H9 (cell line): Measurements from ENCODE around the gene DENND5A. TPM values are rescaled to one million over a fixed set of nuclear protein-coding genes. Genes with fewer than 3 reads are reported as not detected.

Source experiments
- DNase-seq: peaks from one replicate; pipeline ENCODE4 v3.0.0-alpha.2; 2017
- H2AFZ ChIP-seq: one replicate; pipeline ENCODE4 v1.6.1; 2013; ENCODE audit warnings: mild to moderate bottlenecking, low read length, control low read depth, moderate library complexity
- H2AK5ac ChIP-seq: 2 replicates; pipeline ENCODE4 v1.6.1; 2013; ENCODE audit warnings: low read length, control low read depth, mixed read lengths; ENCODE audit not compliant: insufficient read length
- H2BK120ac ChIP-seq: one replicate; pipeline ENCODE4 v1.6.1; 2013; ENCODE audit warnings: low read depth, mild to moderate bottlenecking, low read length, control low read depth, inconsistent platforms; ENCODE audit not compliant: poor library complexity, severe bottlenecking
- H2BK12ac ChIP-seq: 2 replicates; pipeline ENCODE4 v1.6.1; 2013; ENCODE audit warnings: low read length, control low read depth, mixed read lengths, low read depth; ENCODE audit not compliant: insufficient read length
- H2BK15ac ChIP-seq: 2 replicates; pipeline ENCODE4 v1.6.1; 2013; ENCODE audit warnings: low read depth, low read length, control low read depth
- H2BK20ac ChIP-seq: one replicate; pipeline ENCODE4 v1.6.1; 2013; ENCODE audit warnings: low read depth, mild to moderate bottlenecking, low read length, control low read depth, inconsistent platforms; ENCODE audit not compliant: poor library complexity, severe bottlenecking
- H2BK5ac ChIP-seq: 2 replicates; pipeline ENCODE4 v1.6.1; 2013; ENCODE audit warnings: low read length, control low read depth, mixed read lengths; ENCODE audit not compliant: insufficient read length
- H3K14ac ChIP-seq: 2 replicates; pipeline ENCODE4 v1.6.1; 2013; ENCODE audit warnings: low read length, control low read depth; ENCODE audit not compliant: insufficient read depth
- H3K18ac ChIP-seq: 2 replicates; pipeline ENCODE4 v1.6.1; 2013; ENCODE audit warnings: low read depth, mild to moderate bottlenecking, mixed read lengths, low read length, control low read depth; ENCODE audit not compliant: insufficient read length
- H3K23ac ChIP-seq: 2 replicates; pipeline ENCODE4 v1.6.1; 2013; ENCODE audit warnings: low read length, control low read depth, mixed read lengths, low read depth; ENCODE audit not compliant: insufficient read length
- H3K23me2 ChIP-seq: 2 replicates; pipeline ENCODE4 v1.6.1; 2013; ENCODE audit warnings: low read depth, mild to moderate bottlenecking, mixed read lengths, low read length, control low read depth; ENCODE audit not compliant: insufficient read length, poor library complexity, severe bottlenecking
- H3K27ac ChIP-seq: 2 replicates; pipeline ENCODE4 v1.5.1; 2013; ENCODE audit warnings: low read length, control low read depth, mixed read lengths, low read depth; ENCODE audit not compliant: insufficient read length
- H3K27me3 ChIP-seq: 2 replicates; pipeline ENCODE4 v1.6.1; 2013; ENCODE audit warnings: low read length, control low read depth, inconsistent platforms; ENCODE audit not compliant: insufficient read depth
- H3K4ac ChIP-seq: 2 replicates; pipeline ENCODE4 v1.6.1; 2013; ENCODE audit warnings: low read depth, mild to moderate bottlenecking, control low read depth, inconsistent platforms, low read length, moderate library complexity
- H3K4me1 ChIP-seq: 2 replicates; pipeline ENCODE4 v1.6.1; 2013; ENCODE audit warnings: low read length, control low read depth, inconsistent platforms; ENCODE audit not compliant: insufficient read depth
- H3K4me2 ChIP-seq: 2 replicates; pipeline ENCODE4 v1.6.1; 2013; ENCODE audit warnings: low read length, control low read depth, mixed read lengths; ENCODE audit not compliant: insufficient read length, insufficient read depth
- H3K56ac ChIP-seq: 2 replicates; pipeline ENCODE4 v1.6.1; 2013; ENCODE audit warnings: low read depth, mild to moderate bottlenecking, mixed read lengths, low read length, control low read depth; ENCODE audit not compliant: insufficient read length
- H3K79me1 ChIP-seq: 2 replicates; pipeline ENCODE4 v1.6.1; 2013; ENCODE audit warnings: low read depth, mild to moderate bottlenecking, moderate library complexity, low read length, control low read depth, inconsistent platforms; ENCODE audit not compliant: insufficient read depth, poor library complexity, severe bottlenecking
- H3K79me2 ChIP-seq: 2 replicates; pipeline ENCODE4 v1.6.1; 2013; ENCODE audit warnings: low read length, control low read depth, inconsistent platforms; ENCODE audit not compliant: insufficient read depth
- H3K9ac ChIP-seq: 2 replicates; pipeline ENCODE4 v1.6.1; 2013; ENCODE audit warnings: low read length, control low read depth, mixed read lengths; ENCODE audit not compliant: insufficient read length; ENCODE audit errors: extremely low read depth
- H3K9me3 ChIP-seq: one replicate; pipeline ENCODE4 v1.6.1; 2013; ENCODE audit warnings: low read depth, low read length, inconsistent platforms; ENCODE audit not compliant: control insufficient read depth
- H3T11ph ChIP-seq: one replicate; pipeline ENCODE4 v1.6.1; 2013; ENCODE audit warnings: mild to moderate bottlenecking, low read length, control low read depth, inconsistent platforms
- H4K20me1 ChIP-seq: one replicate; pipeline ENCODE4 v1.6.1; 2013; ENCODE audit not compliant: control insufficient read depth, insufficient read length, insufficient read depth
- H4K5ac ChIP-seq: 2 replicates; pipeline ENCODE4 v1.6.1; 2013; ENCODE audit warnings: low read depth, mild to moderate bottlenecking, mixed read lengths, low read length, control low read depth; ENCODE audit not compliant: insufficient read length
- H4K8ac ChIP-seq: replicated peaks from 2 replicates; pipeline ENCODE4 v1.6.1; 2013; ENCODE audit warnings: low read length, control low read depth, mixed read lengths, low read depth; ENCODE audit not compliant: insufficient read length
- H4K91ac ChIP-seq: 2 replicates; pipeline ENCODE4 v1.6.1; 2013; ENCODE audit warnings: low read depth, mild to moderate bottlenecking, moderate library complexity, mixed read lengths, low read length, control low read depth; ENCODE audit not compliant: insufficient read length
- H3K27ac Mint-ChIP-seq, 3 experiments: 2 replicates in 2 of 3; 3 replicates in 1 of 3; pipeline ENCODE4 v1.8.0; 2020 to 2021; ENCODE audit warnings: mixed read lengths in 3 of 3, mild to moderate bottlenecking in 1 of 3, moderate library complexity in 1 of 3
- H3K27me3 Mint-ChIP-seq: 2 replicates; pipeline ENCODE4 v1.8.0; 2021; ENCODE audit warnings: low read depth, mild to moderate bottlenecking, moderate library complexity, mixed read lengths
- H3K36me3 Mint-ChIP-seq, 3 experiments: 2 replicates in 2 of 3; 3 replicates in 1 of 3; pipeline ENCODE4 v1.8.0; 2020 to 2021; ENCODE audit warnings: low read depth in 3 of 3, mixed read lengths in 3 of 3; ENCODE audit not compliant: insufficient read depth in 1 of 3
- H3K4me1 Mint-ChIP-seq, 2 experiments: 2 replicates each; pipeline ENCODE4 v1.8.0; 2020; ENCODE audit warnings: mixed read lengths in 2 of 2
- H3K4me3 Mint-ChIP-seq, 2 experiments: 2 replicates in 1 of 2; 3 replicates in 1 of 2; pipeline ENCODE4 v1.8.0; 2020 to 2021; ENCODE audit warnings: mild to moderate bottlenecking in 2 of 2, mixed read lengths in 2 of 2, moderate library complexity in 1 of 2
- H3K9me3 Mint-ChIP-seq, 2 experiments: 2 replicates in 1 of 2; 3 replicates in 1 of 2; pipeline ENCODE4 v1.8.0; 2020; ENCODE audit warnings: mild to moderate bottlenecking in 2 of 2, mixed read lengths in 2 of 2, moderate library complexity in 1 of 2
- CTCF ChIP-seq: fragments of 200-600 bp; sonication (generic); conservative IDR thresholded peaks from 3 replicates; pipeline ENCODE4 v1.8.0; 2021; ENCODE audit warnings: antibody characterized with exemption, mild to moderate bottlenecking
- WGBS: extraction: QIAGEN DNeasy Blood & Tissue Kit; methylation state at CpG from one replicate; pipeline ENCODE4 v1.1.7; 2013; ENCODE audit warnings: missing lambda C conversion rate, low lambda C conversion rate, mixed read lengths; ENCODE audit not compliant: insufficient read length; ENCODE audit errors: extremely low coverage; 5-methylcytosine and 5-hydroxymethylcytosine counted together
- total RNA-seq: library from RNA; stranded (reverse); gene quantifications from 2 replicates; pipeline ENCODE4 v1.2.1, GENCODE V29; 2021

DENND5A gene
- total RNA-seq, 1 experiment from 2014 or later, result 59.6 TPM

DNA sequence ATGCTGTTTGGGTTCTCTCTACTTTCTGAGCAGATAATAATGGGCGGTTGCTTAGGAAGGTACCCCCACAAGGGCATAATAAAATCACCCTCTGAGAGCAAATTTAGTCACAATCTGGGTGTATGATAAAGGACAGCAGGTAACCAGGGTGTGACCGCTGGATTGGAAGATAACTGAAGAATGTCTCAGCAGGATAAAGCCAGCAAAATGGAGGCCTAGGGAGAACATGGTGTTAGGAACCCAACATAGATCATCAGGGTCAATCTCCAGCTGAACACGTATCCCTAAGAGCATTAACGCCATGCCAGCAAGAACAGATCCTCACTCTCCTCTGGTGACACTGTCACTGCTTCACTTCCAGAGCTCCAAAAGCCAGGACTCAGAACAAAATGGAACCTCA is 109.2 kb downstream of the DENND5A start:
- Mint-ChIP-seq H3K36me3 (peaks cover 12 to 37% (median 28%) of the 10 kb centered on the region in 3 experiments; a peak in 6 of 7 replicates), H3K27ac (peak overlapping the region in 2 of 3 experiments; percentile 54 to 72; a peak in 2 of 7 replicates), H3K27me3 (no peaks in the 10 kb centered on the region), H3K4me3 (no peak overlapping the region), H3K4me1 (no peaks in the 10 kb centered on the region), H3K9me3 (no peaks in the 10 kb centered on the region)
- Histone ChIP-seq H2AFZ (no peak overlapping the region), H3K4me2 (no peak overlapping the region), H3K79me2 (no peaks in the 10 kb centered on the region), H4K8ac (no peak overlapping the region), H3K79me1 (no peaks in the 10 kb centered on the region), H2BK20ac (no peak overlapping the region), H3K9me3 (no peaks in the 10 kb centered on the region), H3K4ac (no peak overlapping the region), H4K5ac (no peak overlapping the region), H3K27ac (no peak overlapping the region), H3K18ac (no peak overlapping the region), H4K91ac (no peak overlapping the region), H3K9ac (no peak overlapping the region), H3K23ac (no peak overlapping the region), H3K14ac (no peak overlapping the region), H3K27me3 (no peaks in the 10 kb centered on the region), H3K4me1 (no peaks in the 10 kb centered on the region), H2AK5ac (no peak overlapping the region), H2BK5ac (no peak overlapping the region), H3T11ph (no peak overlapping the region), H3K56ac (no peak overlapping the region), H3K23me2 (no peaks in the 10 kb centered on the region), H2BK120ac (no peak overlapping the region), H2BK15ac (no peak overlapping the region), H2BK12ac (no peak overlapping the region), H4K20me1 (no peaks in the 10 kb centered on the region)
- no peak for DNase-seq
- WGBS, result no CpG with 5 or more reads among the region's 4 CpGs
- TF ChIP-seq CTCF, result no peak
